SK-N-SH (cell line): ENCODE measurements around the gene LDLR. TPM values are rescaled to one million over a fixed set of nuclear protein-coding genes. Genes with fewer than 3 reads are reported as not detected.

Experiments used
- CTCF ChIA-PET: fragments of 300-600, 350-600 bp; formaldehyde crosslinking; extraction: SDS; loops from one replicate; lab custom pipeline; 2021; lab: Yijun Ruan, JAX
- POLR2A ChIA-PET: fragments of 350-600 bp; sonication (Branson Sonifier 250); formaldehyde crosslinking; extraction: SDS; loops from one replicate; lab custom pipeline; 2020; ENCODE audit warnings: antibody characterized with exemption, inconsistent platforms; lab: Yijun Ruan, JAX
- DNase-seq: peaks from one replicate; pipeline ENCODE4 v3.0.0; 2012
- H2AFZ ChIP-seq: fragments of 200-600 bp; sonication (generic); 2 replicates; pipeline ENCODE4 v1.8.1; 2016; ENCODE audit warnings: antibody characterized with exemption, mild to moderate bottlenecking, low read depth
- H3F3A ChIP-seq: fragments of 200-600 bp; sonication (generic); replicated peaks from 2 replicates; pipeline ENCODE3; 2016; ENCODE audit warnings: antibody characterized with exemption, mild to moderate bottlenecking; ENCODE audit not compliant: insufficient read depth
- H3K27ac ChIP-seq, 2 experiments: fragments of 200-500 bp in 1 of 2; fragments of 200-600 bp in 1 of 2; sonication (Bioruptor generic) in 1 of 2; sonication (generic), shearing (Covaris generic) in 1 of 2; 2 replicates each; pipeline versions ENCODE4 v1.5.1 to v1.6.1; 2014 to 2016; ENCODE audit warnings: low read depth in 2 of 2, inconsistent platforms in 1 of 2, low read length in 1 of 2, mild to moderate bottlenecking in 1 of 2, mixed read lengths in 1 of 2
- H3K27me3 ChIP-seq: fragments of 200-600 bp; sonication (generic), shearing (Covaris generic); 2 replicates; pipeline ENCODE4 v1.6.1; 2016; ENCODE audit warnings: mixed run types; ENCODE audit not compliant: insufficient read depth
- H3K36me3 ChIP-seq, 2 experiments: fragments of 200-500 bp in 1 of 2; fragments of 200-600 bp in 1 of 2; sonication (Bioruptor generic) in 1 of 2; sonication (generic) in 1 of 2; replicated peaks in 1 of 2; 2 replicates each; pipeline versions ENCODE3 to v1.5.1; 2014 to 2016; ENCODE audit warnings: low read length in 1 of 2, mild to moderate bottlenecking in 1 of 2; ENCODE audit not compliant: insufficient read depth in 2 of 2, control insufficient read depth in 1 of 2
- H3K4me1 ChIP-seq, 2 experiments: fragments of 200-500 bp in 1 of 2; fragments of 200-600 bp in 1 of 2; sonication (Bioruptor generic) in 1 of 2; sonication (generic), shearing (Covaris generic) in 1 of 2; 2 replicates each; pipeline versions ENCODE4 v1.5.1 to v1.6.1; 2014 to 2016; ENCODE audit warnings: low read depth in 1 of 2, low read length in 1 of 2, mixed run types in 1 of 2; ENCODE audit not compliant: insufficient read depth in 2 of 2, control insufficient read depth in 1 of 2
- H3K4me2 ChIP-seq: fragments of 200-600 bp; sonication (generic), shearing (Covaris generic); 2 replicates; pipeline ENCODE4 v1.6.1; 2017; ENCODE audit warnings: mixed run types
- H3K4me3 ChIP-seq, 2 experiments: fragments of 200-500 bp in 1 of 2; fragments of 200-600 bp in 1 of 2; sonication (Bioruptor generic) in 1 of 2; sonication (generic), shearing (Covaris generic) in 1 of 2; 2 replicates each; pipeline versions ENCODE4 v1.5.1 to v1.8.1; 2014 to 2016; ENCODE audit warnings: low read depth in 2 of 2, inconsistent platforms in 1 of 2, low read length in 1 of 2, mild to moderate bottlenecking in 1 of 2, mixed read lengths in 1 of 2, moderate library complexity in 1 of 2
- H3K79me2 ChIP-seq: fragments of 200-600 bp; sonication (generic); 2 replicates; pipeline ENCODE4 v1.8.1; 2017; ENCODE audit warnings: mild to moderate bottlenecking; ENCODE audit not compliant: insufficient read depth
- H3K9ac ChIP-seq: fragments of 200-600 bp; sonication (generic); 2 replicates; pipeline ENCODE4 v1.6.1; 2017; ENCODE audit warnings: mixed run types
- H3K9me2 ChIP-seq: fragments of 200-600 bp; sonication (generic); 2 replicates; pipeline ENCODE4 v1.6.1; 2017; ENCODE audit warnings: mixed run types
- H3K9me3 ChIP-seq: fragments of 200-600 bp; sonication (generic); 2 replicates; pipeline ENCODE4 v1.6.1; 2017; ENCODE audit warnings: mixed run types, mild to moderate bottlenecking, moderate library complexity
- H4K20me1 ChIP-seq: fragments of 200-600 bp; sonication (generic); 2 replicates; pipeline ENCODE4 v1.6.1; 2017; ENCODE audit warnings: mild to moderate bottlenecking, mixed run types; ENCODE audit not compliant: insufficient read depth
- EZH2phosphoT487 ChIP-seq: fragments of 200-600 bp; sonication (generic); IDR thresholded peaks from 2 replicates; pipeline ENCODE4 v1.6.1; 2017; ENCODE audit warnings: low read depth, mixed run types, mild to moderate bottlenecking, antibody characterized with exemption, moderate library complexity, borderline replicate concordance
- GABPA ChIP-seq: IDR thresholded peaks from 2 replicates; pipeline ENCODE4 v1.4.0; 2012; ENCODE audit warnings: low read depth, mild to moderate bottlenecking
- JUND ChIP-seq: IDR thresholded peaks from 2 replicates; pipeline ENCODE4 v1.4.0; 2012
- MXI1 ChIP-seq: IDR thresholded peaks from 2 replicates; pipeline ENCODE4 v1.6.1; 2012; ENCODE audit warnings: mild to moderate bottlenecking, low read depth, low read length, improper control_type of control experiment
- NRF1 ChIP-seq: IDR thresholded peaks from 2 replicates; pipeline ENCODE4 v1.6.1; 2012; ENCODE audit warnings: low read depth, mild to moderate bottlenecking, low read length
- RAD21 ChIP-seq: IDR thresholded peaks from 2 replicates; pipeline ENCODE4 v1.6.1; 2012; ENCODE audit warnings: mild to moderate bottlenecking, low read length
- RCOR1 ChIP-seq: fragments of 150-350 bp; IDR thresholded peaks from 2 replicates; pipeline ENCODE4 v1.6.1; 2017; ENCODE audit warnings: antibody characterized with exemption, low read length
- RXRA ChIP-seq: IDR thresholded peaks from 2 replicates; pipeline ENCODE4 v1.4.0; 2012; ENCODE audit warnings: low read depth, mild to moderate bottlenecking, borderline replicate concordance
- TAF1 ChIP-seq: IDR thresholded peaks from 2 replicates; pipeline ENCODE4 v1.6.1; 2012; ENCODE audit warnings: low read depth, mild to moderate bottlenecking, low read length, moderate library complexity, borderline replicate concordance
- TCF12 ChIP-seq: IDR thresholded peaks from 2 replicates; pipeline ENCODE4 v1.4.0; 2012
- TEAD4 ChIP-seq: IDR thresholded peaks from 2 replicates; pipeline ENCODE4 v1.4.0; 2012; ENCODE audit warnings: mild to moderate bottlenecking, borderline replicate concordance; ENCODE audit not compliant: insufficient read depth
- USF2 ChIP-seq: fragments of 150-350 bp; IDR thresholded peaks from 2 replicates; pipeline ENCODE4 v1.6.1; 2017; ENCODE audit warnings: antibody characterized with exemption, low read length, low read depth, borderline replicate concordance
- YY1 ChIP-seq: IDR thresholded peaks from 2 replicates; pipeline ENCODE4 v1.4.0; 2012; ENCODE audit warnings: low read depth, mild to moderate bottlenecking
- ZBTB33 ChIP-seq: IDR thresholded peaks from 2 replicates; pipeline ENCODE4 v1.4.0; 2012; ENCODE audit warnings: low read depth, borderline replicate concordance
- WGBS: methylation state at CpG from one replicate; pipeline ENCODE4 v1.1.6; 2017; ENCODE audit warnings: low lambda C conversion rate; 5-methylcytosine and 5-hydroxymethylcytosine counted together
- polyA plus RNA-seq, 3 experiments: library from polyadenylated mRNA; depleted of rRNA; stranded (reverse); fragments of >200 nt; gene quantifications; 2 replicates each; pipeline ENCODE4 v1.2.3, GENCODE V29; 2012

The LDLR gene
- polyA plus RNA-seq, 1 of the 3 experiments (the other 2 are of a cell fraction): 25.1 TPM

GRCh38 chr19:11181488-11181887, 92.2 kb downstream of the LDLR start:
- peaks cover 57% of the 10 kb centered on the region for H3K79me2 ChIP-seq
- H3K36me3 ChIP-seq: peaks cover 7 to 75% of the 10 kb centered on the region in 2 experiments
- ChIA-PET CTCF (no interaction called here), POLR2A (no interaction called here)
- no peaks in the 10 kb centered on the region for H3K4me1 ChIP-seq
- H3K4me2 ChIP-seq: no peak overlapping the region
- 94% methylated on average over 4 of the region's 4 CpGs for WGBS
- H3K9me3 ChIP-seq: no peaks in the 10 kb centered on the region
- no peak overlapping the region for H3K9ac ChIP-seq
- H2AFZ ChIP-seq: no peak overlapping the region
- H3K27me3 ChIP-seq: no peaks in the 10 kb centered on the region
- no peak overlapping the region for H3K4me3 ChIP-seq
- no peak overlapping the region for H3K27ac ChIP-seq
- no peaks in the 10 kb centered on the region for H3K9me2 ChIP-seq
- H4K20me1 ChIP-seq: peaks cover 4% of the 10 kb centered on the region; the same call in 1 of the 2 replicates
- peaks cover 7% of the 10 kb centered on the region for H3F3A ChIP-seq
- DNase-seq: no peak
- no peak for TF ChIP-seq RXRA
- no peak for TF ChIP-seq YY1
- no peak for TF ChIP-seq ZBTB33
- TF ChIP-seq MXI1: no peak
- TF ChIP-seq JUND: no peak
- no peak for TF ChIP-seq EZH2phosphoT487
- no peak for TF ChIP-seq TAF1
- no peak for TF ChIP-seq RCOR1
- no peak for TF ChIP-seq TCF12
- no peak for TF ChIP-seq TEAD4
- no peak for TF ChIP-seq RAD21
- no peak for TF ChIP-seq GABPA
- TF ChIP-seq USF2: no peak
- TF ChIP-seq NRF1: no peak
- TF ChIP-seq, all 33 proteins: peak for 0

Other genes with a start within 250 kb of the LDLR start
- 0.05 and 0.15 TPM in 2 replicates for gene C19orf38, start 241.0 kb upstream of the LDLR start, polyA plus RNA-seq (2012; rRNA removed)
- gene CARM1, start 217.9 kb upstream of the LDLR start, polyA plus RNA-seq (2012; rRNA removed): 38.2 and 62.2 TPM in 2 replicates
- gene YIPF2, start 160.8 kb upstream of the LDLR start, polyA plus RNA-seq (2012; rRNA removed): 61.3 and 62.5 TPM in 2 replicates
- 11.7 and 12.5 TPM in 2 replicates for gene TIMM29, start 160.7 kb upstream of the LDLR start, polyA plus RNA-seq (2012; rRNA removed)
- 48.3 and 90.7 TPM in 2 replicates for gene SMARCA4, start 128.4 kb upstream of the LDLR start, polyA plus RNA-seq (2012; rRNA removed)
- gene SPC24, start 66.3 kb downstream of the LDLR start, polyA plus RNA-seq (2012; rRNA removed): 12.7 and 18.9 TPM in 2 replicates
- 63.9 and 92.4 TPM in 2 replicates for gene KANK2, start 108.1 kb downstream of the LDLR start, polyA plus RNA-seq (2012; rRNA removed)
- gene ANGPTL8, start 150.2 kb downstream of the LDLR start, polyA plus RNA-seq (2012; rRNA removed): 0.21 TPM in 1 of 2 replicates, not detected in the other
- 14.0 and 18.3 TPM in 2 replicates for gene DOCK6, start 173.1 kb downstream of the LDLR start, polyA plus RNA-seq (2012; rRNA removed)
- gene TSPAN16, start 206.7 kb downstream of the LDLR start, polyA plus RNA-seq (2012; rRNA removed): not detected in 2 replicates